HG02885 (cell line): ENCODE results near the gene SPINT2.

Source experiments
- ATAC-seq: cut with Tn5 transposase; IDR thresholded peaks from one replicate; pipeline ENCODE4 v1.9.1; 2021; ENCODE audit warnings: mild to moderate bottlenecking; ENCODE audit not compliant: unreplicated experiment, poor library complexity

The SPINT2 gene

DNA sequence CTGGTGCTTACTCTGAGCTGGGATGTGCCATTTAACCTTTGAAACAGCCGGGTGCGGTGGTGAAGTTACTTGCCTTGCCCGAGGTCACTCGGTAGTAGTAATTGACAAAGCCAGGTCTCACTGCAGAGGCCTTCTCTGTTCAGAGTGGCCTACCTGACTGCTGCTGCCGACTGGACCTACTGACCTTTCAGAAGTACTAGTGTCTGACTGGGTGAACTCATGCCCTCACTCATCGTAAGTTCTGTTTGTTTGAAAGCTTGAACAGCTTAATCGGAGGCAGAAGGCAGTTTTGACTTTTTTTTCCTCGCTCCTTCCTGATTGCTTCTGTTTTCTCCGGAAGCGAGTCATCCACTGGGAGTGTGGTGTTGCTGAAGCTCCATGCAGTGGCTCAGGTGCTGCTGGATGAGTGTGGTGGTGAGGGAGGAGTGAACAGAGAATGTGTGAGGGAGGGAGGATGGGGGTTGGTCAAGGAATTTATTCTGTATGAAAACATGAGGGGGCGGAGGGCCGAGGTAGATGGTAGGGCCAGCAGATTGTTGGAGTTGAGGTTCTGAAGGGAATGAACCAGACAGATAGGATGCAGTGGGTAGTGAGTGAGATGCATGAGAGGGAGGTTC lies 2.7 kb downstream of the SPINT2 start:
- no peak for ATAC-seq

DNA sequence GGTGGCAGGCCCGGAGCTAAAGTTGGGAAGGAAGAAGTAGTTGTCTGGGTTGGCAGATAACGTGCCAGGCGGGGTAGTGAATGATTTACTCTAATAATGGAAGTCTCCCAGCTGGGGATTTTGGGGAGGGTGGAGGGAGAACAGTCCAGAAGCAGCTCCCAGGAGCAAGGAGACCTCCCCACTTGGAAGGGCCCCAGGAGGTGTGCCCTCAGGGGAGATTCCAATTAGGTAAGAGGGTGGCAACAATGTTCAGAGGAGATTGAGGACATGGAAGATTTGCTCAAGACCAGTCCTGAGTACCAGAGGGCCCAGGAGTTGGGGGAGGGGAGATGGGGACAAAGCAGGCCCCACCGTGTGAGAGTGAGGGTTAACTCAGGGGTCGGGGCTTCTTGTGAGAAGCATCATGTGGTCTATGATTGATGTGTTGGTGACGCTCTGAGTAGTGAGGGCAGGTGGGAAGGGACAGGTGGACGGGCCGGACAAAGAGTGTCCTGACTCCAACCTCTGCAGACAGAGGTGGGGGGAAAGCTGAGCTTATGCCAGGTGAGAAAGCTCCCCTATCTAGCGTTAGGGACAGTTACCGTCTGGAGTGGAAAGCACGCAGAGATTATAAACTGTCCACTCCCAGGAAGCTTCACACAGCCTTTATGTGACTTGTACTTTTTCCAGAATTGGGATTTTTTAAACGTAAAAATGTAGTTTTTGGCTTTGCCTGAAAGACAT lies 3.5 kb downstream of the SPINT2 start:
- ATAC-seq: no peak

DNA sequence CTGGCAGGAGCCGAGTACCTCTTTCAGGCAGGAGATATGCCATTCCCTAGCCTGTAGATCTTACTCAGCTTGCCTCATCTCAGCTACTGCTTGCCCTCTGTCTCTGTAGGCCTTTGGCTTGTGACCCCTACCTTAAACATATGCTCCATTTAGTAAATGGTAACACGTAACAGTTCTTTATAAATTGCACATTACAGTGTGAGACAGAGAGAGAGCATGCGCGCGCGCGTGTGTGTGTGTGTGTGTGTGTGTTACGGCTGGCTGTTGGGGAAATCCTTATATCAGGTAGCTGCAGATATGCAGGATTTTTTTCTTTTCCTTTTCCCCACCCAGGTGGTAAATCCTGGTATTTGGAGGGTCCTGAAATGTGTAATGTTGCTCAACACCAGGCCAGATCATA lies 4.2 kb downstream of the SPINT2 start:
- no peak for ATAC-seq

DNA sequence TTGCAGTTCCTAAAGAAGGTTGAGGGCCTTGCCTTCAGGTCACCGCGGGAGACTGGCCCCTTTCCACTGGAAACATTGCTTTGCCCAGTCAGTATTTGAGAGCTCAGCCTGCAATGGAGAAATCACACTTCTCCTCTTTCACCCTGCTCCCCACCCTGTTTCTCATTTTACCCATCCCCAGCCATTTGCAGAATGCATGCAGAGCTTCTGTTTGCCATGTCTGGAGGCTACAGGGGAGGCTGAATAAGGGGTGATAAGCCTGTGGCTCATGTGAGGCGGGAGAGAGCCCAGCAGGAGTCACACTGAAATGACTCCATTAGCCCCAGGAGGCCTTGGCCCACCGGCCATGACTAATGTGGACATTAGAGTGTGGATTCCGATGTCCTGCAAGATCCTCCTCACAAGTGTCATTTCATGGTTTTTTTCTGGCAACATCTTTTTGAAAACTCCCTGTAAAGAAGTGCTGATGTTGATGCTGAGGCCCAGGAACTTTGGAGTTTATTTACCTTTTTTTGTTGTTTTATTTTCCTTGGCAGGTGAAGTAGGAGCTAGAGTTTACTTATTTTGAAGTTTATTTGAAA lies 6.3 kb downstream of the SPINT2 start:
- no peak for ATAC-seq

DNA sequence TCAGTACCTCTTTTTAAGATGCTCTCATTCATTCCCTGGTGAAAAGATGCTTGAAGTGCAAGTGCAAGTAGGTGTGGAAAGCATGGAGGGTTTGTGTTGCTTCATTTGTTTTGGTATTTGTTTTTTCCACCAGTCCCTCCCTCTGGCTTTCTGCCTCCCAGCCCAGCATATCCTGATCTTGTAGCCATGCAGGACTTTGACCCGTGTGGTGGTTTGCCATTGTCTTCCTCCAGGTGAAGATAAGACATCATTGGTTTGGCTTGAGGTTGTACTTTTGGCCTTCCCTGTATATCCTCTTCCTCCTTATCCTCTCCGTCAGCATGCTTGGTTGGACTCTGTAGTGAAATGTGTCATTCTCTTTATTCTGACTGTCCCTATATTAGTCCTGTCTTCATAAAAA lies 9.1 kb downstream of the SPINT2 start:
- no peak for ATAC-seq

DNA sequence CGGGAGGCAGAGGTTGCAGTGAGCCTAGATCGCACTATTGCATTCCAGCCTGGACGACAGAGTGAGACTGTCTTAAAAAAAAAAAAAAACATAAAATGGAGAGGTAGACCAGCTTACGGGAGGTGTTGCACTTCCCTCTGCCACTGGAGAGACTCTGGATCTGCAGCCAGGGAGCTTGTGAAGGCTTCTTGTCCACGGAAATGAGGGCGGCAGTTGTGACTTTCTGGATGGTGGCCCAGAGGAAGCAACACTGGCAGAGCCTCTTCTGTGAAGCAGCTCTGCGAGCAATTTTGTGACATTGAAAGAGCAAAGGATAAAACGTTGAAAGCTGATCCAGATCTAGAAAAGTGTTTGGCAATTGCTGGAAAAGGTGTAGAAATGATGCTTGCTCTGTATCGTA lies 10.4 kb downstream of the SPINT2 start:
- no peak for ATAC-seq

DNA sequence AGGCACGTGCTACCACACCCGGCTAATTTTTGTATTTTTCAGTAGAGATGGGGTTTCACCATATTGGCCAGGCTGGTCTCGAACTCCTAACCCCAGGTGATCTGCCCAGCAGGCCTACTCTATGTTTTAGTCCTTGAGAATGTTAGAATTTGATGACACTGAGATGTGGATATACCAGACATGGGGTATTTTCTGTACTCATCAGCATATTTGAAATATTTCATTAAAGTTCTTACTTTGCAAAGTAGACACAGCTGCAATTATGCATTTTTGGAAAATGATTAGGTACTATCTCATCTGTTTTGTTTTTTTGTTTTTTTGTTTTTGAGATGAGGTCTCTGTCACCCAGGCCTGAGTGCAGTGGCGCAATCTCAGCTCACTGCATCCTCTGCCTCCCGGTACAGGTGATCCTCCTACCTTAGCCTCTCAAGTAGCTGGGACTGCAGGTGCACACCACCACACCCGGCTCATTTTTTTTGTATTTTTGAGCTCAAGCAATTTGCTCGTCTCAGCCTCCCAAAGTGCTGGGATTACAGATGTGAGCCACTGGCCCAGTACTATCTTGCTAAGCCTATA lies 12.7 kb downstream of the SPINT2 start:
- ATAC-seq: no peak

DNA sequence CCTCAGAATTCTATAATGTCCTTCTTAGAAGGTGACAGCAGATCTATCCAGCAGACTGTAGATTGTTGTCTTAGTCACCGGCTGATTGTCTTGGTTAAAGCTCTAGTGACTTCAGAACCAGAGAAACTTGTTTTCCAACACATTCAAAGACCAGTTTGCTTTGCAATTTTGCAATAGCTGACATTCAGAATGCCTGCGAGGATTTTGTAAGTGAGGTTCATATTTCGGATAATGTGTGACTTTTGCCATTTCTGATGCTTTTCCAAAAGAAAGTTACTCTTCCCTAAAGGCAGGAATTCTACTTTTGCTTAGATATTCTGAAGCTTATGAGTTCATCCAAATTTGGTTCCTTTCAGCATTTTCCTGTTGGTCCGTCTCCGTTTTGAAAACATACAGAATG lies 13.2 kb downstream of the SPINT2 start:
- no peak for ATAC-seq

DNA sequence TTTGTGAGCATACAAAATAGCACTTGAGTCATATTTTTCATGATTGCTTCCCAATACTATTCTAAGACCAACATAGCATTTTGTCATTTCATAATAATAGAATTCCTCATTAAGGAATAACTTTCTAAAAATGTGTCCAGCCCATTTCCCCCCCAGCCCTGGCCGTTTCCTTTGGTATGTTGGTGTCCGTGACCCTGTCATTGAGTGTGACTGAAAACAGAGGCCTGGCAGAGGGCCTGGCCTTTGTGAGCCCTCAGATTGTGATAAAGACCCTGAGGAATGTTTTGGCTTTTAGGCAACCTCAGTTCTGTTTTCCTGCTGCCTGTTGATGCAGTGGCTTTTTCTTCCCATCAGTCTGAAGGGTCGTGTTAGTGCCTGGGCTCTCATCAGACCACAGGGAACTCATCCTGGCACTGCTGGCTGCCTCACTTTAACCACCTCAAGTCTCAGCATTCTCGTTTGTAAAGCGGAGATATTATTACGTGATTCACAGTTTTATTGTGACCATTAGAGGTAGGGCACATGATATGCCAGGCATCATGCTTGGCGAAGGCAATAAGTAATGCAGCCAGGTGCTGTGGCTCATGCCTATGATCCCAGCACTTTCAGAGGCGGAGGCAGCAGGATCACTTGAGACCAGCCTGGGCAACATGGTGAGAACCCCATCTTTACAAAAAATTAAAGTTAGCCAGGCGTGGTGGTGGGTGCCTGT lies 13.8 kb downstream of the SPINT2 start:
- ATAC-seq: no peak

DNA sequence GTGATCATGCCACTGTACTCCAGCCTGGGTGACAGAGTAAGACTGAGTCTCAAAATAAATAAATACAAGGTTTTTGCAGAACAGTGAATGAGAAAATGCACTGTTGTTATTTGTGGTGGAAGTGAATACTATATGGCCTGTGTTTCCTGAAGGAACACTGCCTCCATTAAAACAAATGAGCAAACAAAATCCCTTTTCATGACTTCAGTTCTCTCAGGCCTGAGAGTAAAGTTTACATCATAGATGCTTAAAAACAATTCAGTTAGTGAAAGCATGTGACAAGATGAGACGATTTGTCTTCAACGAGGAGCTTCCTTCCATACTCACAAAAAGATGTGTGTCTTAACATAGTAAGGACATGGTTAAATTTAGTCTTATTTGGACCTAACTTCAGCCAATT lies 14.4 kb downstream of the SPINT2 start:
- no peak for ATAC-seq

DNA sequence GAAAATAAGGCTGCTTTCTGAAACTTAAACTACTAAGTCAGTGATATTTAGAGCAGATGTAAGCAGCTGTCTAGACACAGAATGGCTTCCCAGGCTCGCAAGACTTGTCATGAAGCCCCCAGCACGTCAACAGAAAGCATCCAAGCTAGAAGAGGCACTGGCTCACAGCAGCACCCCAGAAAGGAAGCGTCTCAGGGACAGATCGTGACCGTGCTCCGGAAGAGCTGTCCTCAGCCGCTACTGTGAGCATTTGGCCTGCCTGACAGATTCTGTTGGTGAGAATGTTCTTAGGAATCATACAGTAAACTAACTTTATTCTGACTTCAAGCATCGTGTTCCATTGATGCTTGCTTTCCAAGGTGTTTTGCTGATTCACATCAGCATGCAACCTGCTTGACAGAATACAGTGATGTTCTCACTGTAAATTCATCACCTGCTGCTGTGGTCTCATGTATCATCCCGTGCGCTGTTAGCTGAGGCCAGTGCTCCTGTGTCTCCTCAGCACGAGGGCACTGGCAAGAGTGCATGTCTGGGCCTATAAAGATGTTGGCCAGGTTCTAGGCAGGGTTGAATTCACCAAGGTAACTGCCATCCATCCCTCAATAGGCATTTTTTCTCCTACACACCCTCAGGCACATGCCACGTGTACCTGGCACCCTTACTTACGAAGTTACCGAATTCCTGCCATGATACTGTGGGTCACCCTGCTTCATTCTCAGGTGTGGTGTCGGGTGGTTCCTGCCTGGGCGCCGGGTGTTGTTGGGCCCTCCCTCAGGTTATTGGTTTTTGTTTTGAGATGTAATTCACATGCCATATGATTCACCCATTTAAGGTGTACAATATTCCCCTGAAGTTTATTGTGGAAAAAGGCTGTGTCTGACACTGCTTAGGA lies 15.9 kb downstream of the SPINT2 start:
- no peak for ATAC-seq

DNA sequence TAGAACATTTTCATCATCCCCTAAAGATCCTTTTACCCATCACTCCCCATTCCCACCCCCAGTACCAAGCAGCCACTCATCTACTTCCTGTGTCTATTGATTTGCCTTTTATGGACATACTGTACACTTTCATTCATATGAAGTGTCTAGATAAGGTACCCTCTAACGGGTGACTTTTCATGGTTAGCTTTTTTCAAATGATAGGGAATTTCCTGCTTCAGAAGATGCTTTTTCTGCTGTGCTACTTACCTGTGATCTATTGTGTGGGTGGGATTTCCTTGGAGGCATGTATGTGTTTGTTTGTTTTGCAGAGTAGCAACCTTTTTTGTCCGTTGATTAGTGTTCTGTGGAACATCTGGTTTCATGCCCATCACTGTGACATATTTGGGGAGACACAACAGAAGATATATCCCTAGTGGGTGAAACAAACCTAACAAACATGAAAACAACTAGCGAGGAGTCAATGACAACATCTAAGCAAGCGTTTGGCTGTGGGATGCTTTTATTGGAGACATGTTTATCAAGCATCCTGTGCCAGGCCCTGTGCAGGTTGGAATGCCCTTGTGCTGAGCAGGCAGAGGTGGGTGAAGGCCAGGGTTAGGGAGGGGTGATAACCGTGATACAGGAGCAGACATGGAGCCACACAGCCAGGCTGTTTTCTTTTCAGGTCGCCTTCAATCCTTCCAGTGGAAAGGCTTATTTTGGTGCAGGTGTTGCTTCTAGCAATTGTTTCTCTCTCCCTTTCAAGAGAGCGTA lies 17.6 kb downstream of the SPINT2 start:
- ATAC-seq: no peak

DNA sequence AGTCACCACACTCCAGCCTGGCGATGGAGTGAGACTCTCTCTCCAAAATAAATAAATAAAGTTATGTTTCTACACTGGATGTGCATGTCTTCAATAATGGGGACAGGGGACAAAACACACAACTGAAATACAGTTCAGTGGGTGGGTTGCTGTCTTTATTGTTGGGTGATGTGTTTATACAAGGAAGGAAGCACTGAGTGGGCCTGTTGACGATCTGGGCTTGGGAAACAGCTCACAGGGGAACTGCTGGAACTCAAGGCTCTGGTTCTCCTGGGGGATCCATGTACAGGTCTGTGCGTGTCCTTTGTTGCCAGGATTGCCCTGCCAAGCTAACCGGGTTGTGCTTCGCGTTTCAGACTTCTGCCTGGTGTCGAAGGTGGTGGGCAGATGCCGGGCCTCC lies 18.9 kb downstream of the SPINT2 start:
- ATAC-seq: no peak

DNA sequence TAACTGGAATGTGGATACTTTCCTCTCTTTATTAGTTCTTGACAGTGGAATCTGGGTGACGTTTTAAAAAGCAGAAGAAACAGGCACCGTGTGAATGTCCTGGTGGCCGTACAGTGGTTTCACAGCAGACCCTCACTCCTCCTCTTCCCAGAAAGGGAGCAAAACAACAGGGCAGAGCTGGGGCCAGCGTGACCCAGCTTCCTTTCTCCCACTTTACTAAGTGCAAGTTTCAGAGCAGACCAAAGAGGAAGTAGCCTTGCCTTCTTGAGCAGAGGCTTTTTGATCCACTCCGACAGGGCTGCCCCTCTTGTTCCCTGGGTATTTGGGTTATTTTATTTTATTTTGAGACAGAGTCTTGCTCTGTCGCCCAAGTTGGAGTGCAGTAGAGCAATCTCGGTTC lies 20.0 kb downstream of the SPINT2 start:
- no peak for ATAC-seq

DNA sequence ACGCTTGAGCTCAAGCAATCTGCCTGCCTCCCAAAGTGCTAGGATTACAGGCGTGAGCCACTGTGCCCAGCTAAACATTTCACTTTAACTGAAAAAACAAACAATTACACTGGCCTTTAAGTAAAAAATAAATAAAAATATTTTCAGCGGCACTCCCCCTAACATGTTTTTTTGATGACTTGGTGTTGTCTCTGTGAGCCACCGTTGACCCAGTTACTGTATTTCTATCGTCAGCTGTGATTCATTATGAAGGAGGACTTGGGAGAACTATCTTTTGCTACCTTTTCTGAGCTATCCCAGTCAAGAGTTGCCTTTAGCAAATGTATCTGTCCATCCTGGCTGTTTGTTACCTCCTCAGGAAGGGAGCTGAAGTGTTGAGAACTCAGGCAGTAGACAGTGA lies 21.2 kb downstream of the SPINT2 start:
- no peak for ATAC-seq

DNA sequence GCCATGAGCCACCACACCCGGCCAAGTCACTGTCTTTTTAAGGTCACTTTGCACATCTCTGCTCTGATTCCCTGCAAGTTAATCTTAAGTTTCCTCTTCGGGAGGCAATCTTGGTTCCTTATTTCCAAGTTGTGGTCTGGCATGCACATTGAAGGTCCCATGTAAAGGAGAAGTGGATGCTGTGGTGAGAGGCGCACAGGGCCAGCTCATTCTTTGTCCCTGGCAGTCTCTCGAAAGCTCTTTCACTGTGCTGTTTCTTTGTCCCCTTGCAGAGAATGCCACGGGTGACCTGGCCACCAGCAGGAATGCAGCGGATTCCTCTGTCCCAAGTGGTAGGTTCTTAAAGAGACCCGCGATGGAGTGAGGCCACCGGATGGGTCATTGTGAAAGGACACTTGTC lies 23.2 kb downstream of the SPINT2 start:
- no peak for ATAC-seq

DNA sequence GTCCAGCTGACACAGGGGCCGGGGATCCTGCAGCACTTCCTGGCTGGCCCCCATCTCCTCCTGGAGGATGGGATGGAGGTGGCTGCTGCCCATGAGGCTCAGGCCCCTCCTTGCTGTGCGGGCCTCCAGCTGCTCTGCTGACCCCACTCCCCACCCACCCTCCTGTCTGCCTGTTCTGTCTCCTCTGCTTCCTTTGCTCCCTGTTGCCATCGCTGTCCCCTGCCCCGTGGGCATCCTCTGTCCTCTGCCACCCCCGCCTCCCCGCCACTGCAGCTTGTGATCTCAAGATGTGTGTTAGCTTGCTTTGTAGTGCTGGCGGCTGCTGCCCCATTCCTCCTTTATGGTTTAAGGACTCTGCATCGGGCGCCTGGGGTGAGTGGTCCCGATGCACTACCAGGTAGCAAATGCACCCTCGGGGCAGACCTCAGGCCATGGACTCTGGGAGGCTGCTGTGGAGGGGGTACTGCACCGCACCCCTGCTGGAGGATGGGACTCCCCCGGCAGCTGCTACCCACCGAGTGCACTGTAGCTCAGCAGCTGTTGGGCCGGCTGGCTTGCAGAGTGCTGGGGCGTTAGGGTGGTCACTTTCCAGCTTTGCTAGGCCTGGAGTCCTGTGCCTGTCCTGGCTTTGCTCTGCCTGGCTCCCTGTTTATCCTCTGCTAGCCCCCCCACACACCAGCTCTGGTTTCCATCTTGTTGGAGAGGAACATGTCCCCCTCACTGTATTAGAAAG lies 23.9 kb downstream of the SPINT2 start:
- ATAC-seq: no peak

DNA sequence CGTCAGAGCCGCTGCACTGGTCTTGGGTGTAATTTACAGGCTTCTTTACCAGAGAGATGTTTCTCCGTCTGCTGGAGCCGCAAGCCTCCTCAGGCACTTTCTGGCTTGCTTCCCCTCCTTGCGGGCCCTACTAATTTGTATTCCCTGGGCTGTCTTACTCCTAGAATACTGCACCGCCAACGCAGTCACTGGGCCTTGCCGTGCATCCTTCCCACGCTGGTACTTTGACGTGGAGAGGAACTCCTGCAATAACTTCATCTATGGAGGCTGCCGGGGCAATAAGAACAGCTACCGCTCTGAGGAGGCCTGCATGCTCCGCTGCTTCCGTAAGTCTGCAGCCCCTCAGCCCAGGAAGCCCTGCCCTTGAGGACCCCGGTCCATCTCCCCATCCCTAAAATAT lies 25.6 kb downstream of the SPINT2 start:
- no peak for ATAC-seq
